IMR-90 (cell line): ENCODE measurements around the gene CST9L. TPM values are rescaled to one million over a fixed set of nuclear protein-coding genes. Genes with fewer than 3 reads are reported as not detected.

Experiments used
- ATAC-seq: fragments of 200-7000 bp; cut with Tn5 transposase; 2 replicates; pipeline ENCODE4 v1.9.1; 2020; ENCODE audit warnings: low read depth, mild to moderate bottlenecking, moderate library complexity
- BruUV-seq: library from RNA; stranded (reverse); fragments of 400-500 nt; replicated peaks from 2 replicates; lab custom pipeline; 2021; lab: Mats Ljungman, UMichigan
- CTCF ChIA-PET: fragments of 300-600 bp; formaldehyde crosslinking; extraction: SDS; loops from one replicate; lab custom pipeline; 2021; ENCODE audit warnings: antibody characterized with exemption; lab: Yijun Ruan, JAX
- POLR2A ChIA-PET: fragments of 300-600 bp; sonication (Branson Sonifier 250); formaldehyde crosslinking; loops from one replicate; lab custom pipeline; 2022; ENCODE audit warnings: antibody characterized with exemption; ENCODE audit not compliant: unreplicated experiment; lab: Charles Lee
- DNase-seq: peaks from one replicate; pipeline ENCODE4 v3.0.0; 2013
- H2AFZ ChIP-seq: replicated peaks from 2 replicates; pipeline ENCODE3; 2013; ENCODE audit warnings: low read length, mild to moderate bottlenecking; ENCODE audit not compliant: poor library complexity
- H2AK5ac ChIP-seq: 2 replicates; pipeline ENCODE4 v1.6.1; 2013; ENCODE audit warnings: low read depth, low read length, inconsistent platforms
- H2AK9ac ChIP-seq: replicated peaks from 2 replicates; pipeline ENCODE3; 2013; ENCODE audit warnings: mild to moderate bottlenecking, low read depth, low read length, moderate library complexity; ENCODE audit not compliant: poor library complexity
- H2BK120ac ChIP-seq: 2 replicates; pipeline ENCODE4 v1.6.1; 2013; ENCODE audit warnings: low read depth, low read length, inconsistent platforms
- H2BK15ac ChIP-seq: 3 replicates; pipeline ENCODE4 v1.6.1; 2013; ENCODE audit warnings: low read depth, low read length, inconsistent platforms
- H2BK20ac ChIP-seq: 2 replicates; pipeline ENCODE4 v1.6.1; 2013; ENCODE audit warnings: low read depth, mild to moderate bottlenecking, inconsistent platforms, low read length, moderate library complexity
- H2BK5ac ChIP-seq: 2 replicates; pipeline ENCODE4 v1.6.1; 2013; ENCODE audit warnings: mild to moderate bottlenecking, low read depth, low read length, inconsistent platforms; ENCODE audit not compliant: poor library complexity, severe bottlenecking
- H3K14ac ChIP-seq: replicated peaks from 2 replicates; pipeline ENCODE4 v1.6.1; 2013; ENCODE audit warnings: low read depth, low read length, inconsistent platforms
- H3K18ac ChIP-seq: 2 replicates; pipeline ENCODE4 v1.6.1; 2013; ENCODE audit warnings: low read depth, low read length, control low read depth
- H3K23ac ChIP-seq: 2 replicates; pipeline ENCODE4 v1.6.1; 2013; ENCODE audit warnings: low read depth, low read length, inconsistent platforms
- H3K27ac ChIP-seq: 2 replicates; pipeline ENCODE4 v1.5.1; 2013; ENCODE audit warnings: mild to moderate bottlenecking, control low read depth, low read length; ENCODE audit not compliant: insufficient read depth
- H3K27me3 ChIP-seq: 2 replicates; pipeline ENCODE4 v1.6.1; 2013; ENCODE audit warnings: low read length; ENCODE audit not compliant: control insufficient read depth, insufficient read depth
- H3K36me3 ChIP-seq: 2 replicates; pipeline ENCODE4 v1.6.1; 2013; ENCODE audit warnings: low read length, mixed read lengths; ENCODE audit not compliant: control insufficient read depth, insufficient read depth
- H3K4ac ChIP-seq: 2 replicates; pipeline ENCODE4 v1.6.1; 2013; ENCODE audit warnings: low read depth, low read length, inconsistent platforms
- H3K4me1 ChIP-seq: 2 replicates; pipeline ENCODE4 v1.6.1; 2013; ENCODE audit warnings: low read length, mixed read lengths; ENCODE audit not compliant: control insufficient read depth, insufficient read depth
- H3K4me2 ChIP-seq: 2 replicates; pipeline ENCODE4 v1.6.1; 2013; ENCODE audit warnings: low read depth, mild to moderate bottlenecking, control low read depth, low read length, moderate library complexity
- H3K4me3 ChIP-seq: 2 replicates; pipeline ENCODE4 v1.5.1; 2013; ENCODE audit warnings: low read depth, mild to moderate bottlenecking, control low read depth, low read length, moderate library complexity; ENCODE audit not compliant: insufficient read depth
- H3K56ac ChIP-seq: 2 replicates; pipeline ENCODE4 v1.6.1; 2013; ENCODE audit warnings: low read length, inconsistent platforms; ENCODE audit not compliant: insufficient read depth; ENCODE audit errors: extremely low read depth
- H3K79me1 ChIP-seq, 2 experiments: 2 replicates each; pipeline ENCODE4 v1.6.1; 2013; ENCODE audit warnings: low read length in 2 of 2, inconsistent platforms in 1 of 2, low read depth in 1 of 2
- H3K9ac ChIP-seq: 2 replicates; pipeline ENCODE4 v1.6.1; 2013; ENCODE audit warnings: low read depth, low read length, control low read depth
- H3K9me1 ChIP-seq: 2 replicates; pipeline ENCODE4 v1.6.1; 2013; ENCODE audit warnings: low read length, inconsistent platforms; ENCODE audit not compliant: insufficient read depth
- H3K9me3 ChIP-seq: 2 replicates; pipeline ENCODE4 v1.6.1; 2013; ENCODE audit warnings: low read length; ENCODE audit not compliant: control insufficient read depth, insufficient read depth
- H4K20me1 ChIP-seq: 2 replicates; pipeline ENCODE4 v1.6.1; 2013; ENCODE audit warnings: low read length, inconsistent platforms; ENCODE audit not compliant: insufficient read depth
- H4K5ac ChIP-seq: 2 replicates; pipeline ENCODE4 v1.6.1; 2013; ENCODE audit warnings: mild to moderate bottlenecking, low read depth, low read length, control low read depth
- H4K8ac ChIP-seq, 2 experiments: 2 replicates each; pipeline ENCODE4 v1.6.1; 2013; ENCODE audit warnings: low read depth in 2 of 2, low read length in 2 of 2, control low read depth in 1 of 2, inconsistent platforms in 1 of 2
- H4K91ac ChIP-seq: 2 replicates; pipeline ENCODE4 v1.6.1; 2013; ENCODE audit warnings: low read depth, low read length, inconsistent platforms; ENCODE audit not compliant: insufficient read depth
- BHLHE40 ChIP-seq: fragments of 150-350 bp; IDR thresholded peaks from 2 replicates; pipeline ENCODE4 v1.6.1; 2016; ENCODE audit warnings: mild to moderate bottlenecking, low read depth, low read length
- CEBPB ChIP-seq: IDR thresholded peaks from 2 replicates; pipeline ENCODE4 v1.6.1; 2012; ENCODE audit warnings: low read depth, low read length, improper control_type of control experiment
- CHD1 ChIP-seq: IDR thresholded peaks from 2 replicates; pipeline ENCODE4 v1.6.1; 2012; ENCODE audit warnings: low read depth, low read length, improper control_type of control experiment
- ELK1 ChIP-seq: fragments of 150-350 bp; IDR thresholded peaks from 2 replicates; pipeline ENCODE4 v1.6.1; 2016; ENCODE audit warnings: low read depth, mild to moderate bottlenecking, low read length, moderate library complexity, borderline replicate concordance
- FOS ChIP-seq: fragments of 150-350 bp; IDR thresholded peaks from 2 replicates; pipeline ENCODE4 v1.6.1; 2016; ENCODE audit warnings: low read depth, low read length
- MAFK ChIP-seq: IDR thresholded peaks from 2 replicates; pipeline ENCODE4 v1.6.1; 2012; ENCODE audit warnings: low read depth, low read length, improper control_type of control experiment
- MAZ ChIP-seq: IDR thresholded peaks from 2 replicates; pipeline ENCODE4 v1.6.1; 2012; ENCODE audit warnings: low read depth, mild to moderate bottlenecking, low read length, improper control_type of control experiment, moderate library complexity, borderline replicate concordance
- MXI1 ChIP-seq: IDR thresholded peaks from 2 replicates; pipeline ENCODE4 v1.6.1; 2012; ENCODE audit warnings: low read depth, mild to moderate bottlenecking, low read length, moderate library complexity, borderline replicate concordance
- NFE2L2 ChIP-seq: fragments of 150-350 bp; IDR thresholded peaks from 2 replicates; pipeline ENCODE4 v1.6.1; 2016; ENCODE audit warnings: low read depth, mild to moderate bottlenecking, low read length
- POLR2A ChIP-seq: IDR thresholded peaks from 2 replicates; pipeline ENCODE4 v1.6.1; 2012; ENCODE audit warnings: mild to moderate bottlenecking, low read depth, low read length
- RAD21 ChIP-seq: IDR thresholded peaks from 2 replicates; pipeline ENCODE4 v1.6.1; 2012; ENCODE audit warnings: low read length, improper control_type of control experiment
- RCOR1 ChIP-seq: IDR thresholded peaks from 2 replicates; pipeline ENCODE4 v1.6.1; 2012; ENCODE audit warnings: mild to moderate bottlenecking, low read length, improper control_type of control experiment; ENCODE audit not compliant: insufficient replicate concordance
- RFX5 ChIP-seq: IDR thresholded peaks from 2 replicates; pipeline ENCODE4 v1.8.0; 2012; ENCODE audit warnings: low read depth, mild to moderate bottlenecking, low read length, moderate library complexity
- SMC3 ChIP-seq: fragments of 150-350 bp; IDR thresholded peaks from 2 replicates; pipeline ENCODE4 v1.6.1; 2016; ENCODE audit warnings: low read depth, mild to moderate bottlenecking, antibody characterized with exemption, low read length, moderate library complexity
- WGBS, 2 experiments: methylation state at CpG; one replicate each; pipeline versions ENCODE4 v1.1.5 to v1.1.7; 2013; ENCODE audit warnings: missing lambda C conversion rate in 2 of 2; ENCODE audit not compliant: insufficient read length in 1 of 2; ENCODE audit errors: extremely low coverage in 2 of 2; 5-methylcytosine and 5-hydroxymethylcytosine counted together
- dilution Hi-C: fragments of 300-500 bp; cut with HindIII; formaldehyde crosslinking; loops from one replicate; pipeline ENCODE4 v1.14.3; 2018; ENCODE audit warnings: low sequenced_read_pairs; ENCODE audit not compliant: unreplicated experiment
- in situ Hi-C: fragments of 300-500 bp; cut with MboI; formaldehyde crosslinking; loops from 3 replicates; pipeline ENCODE4 v1.14.3; 2019; ENCODE audit warnings: low sequenced_read_pairs, inconsistent platforms, mixed read lengths
- intact Hi-C: fragments of 100-400 bp; cut with micrococcal nuclease; formaldehyde crosslinking; loops from 2 replicates; pipeline ENCODE4 v1.10.0; 2022
- polyA plus RNA-seq, 3 experiments: library from polyadenylated mRNA; depleted of rRNA; stranded (reverse); fragments of >200 nt; gene quantifications; 2 replicates each; pipeline ENCODE4 v1.2.3, GENCODE V29; 2012; ENCODE audit warnings: low replicate concordance in 1 of 3
- total RNA-seq: library from RNA; depleted of rRNA; stranded (reverse); fragments of >200 nt; gene quantifications from 2 replicates; pipeline ENCODE4 v1.2.3, GENCODE V29; 2012
- TF ChIP-seq, protein P1 (sequence below): fragments of 150-350 bp; IDR thresholded peaks from 2 replicates; pipeline ENCODE4 v1.6.1; 2017; ENCODE audit warnings: mild to moderate bottlenecking, antibody characterized with exemption, low read length, low read depth
- TF ChIP-seq, protein P2 (sequence below): conservative IDR thresholded peaks from 2 replicates; pipeline ENCODE4 v1.5.1; 2012; ENCODE audit warnings: mild to moderate bottlenecking, low read depth, low read length, improper control_type of control experiment

The CST9L gene
- total and polyA plus RNA-seq, 2 of the 4 experiments (the other 2 are of a cell fraction) = not detected

DNA sequence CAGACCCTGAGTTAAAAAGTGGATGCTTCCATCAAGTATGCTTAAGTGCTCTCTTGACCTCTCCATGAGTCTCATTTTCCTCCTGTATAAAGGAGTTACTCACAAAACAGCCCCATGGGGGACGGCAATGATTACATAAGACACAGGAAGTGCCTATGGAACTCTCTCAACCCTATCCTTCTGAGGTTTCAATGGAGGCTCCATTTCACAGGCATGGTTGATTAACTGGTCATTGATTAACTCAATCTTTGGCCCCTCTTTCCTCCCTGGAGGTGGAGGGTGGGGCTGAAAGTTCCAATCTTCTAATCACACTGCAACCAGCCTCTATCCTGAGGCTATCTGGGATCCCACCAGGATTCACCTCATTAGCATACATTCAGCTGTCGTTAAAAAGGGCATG lies 48.1 kb downstream of the CST9L start:
- ChIA-PET POLR2A (no interaction called here), CTCF (no interaction called here)
- Histone ChIP-seq H3K23ac (no peak overlapping the region), H3K56ac (no peak overlapping the region), H2AFZ (no peak overlapping the region), H3K4ac (no peak overlapping the region), H3K4me3 (no peak overlapping the region), H2AK5ac (no peak overlapping the region), H3K27me3 (no peaks in the 10 kb centered on the region), H2BK120ac (no peak overlapping the region), H3K9ac (no peak overlapping the region), H3K79me1 (no peaks in the 10 kb centered on the region), H2BK5ac (no peak overlapping the region), H3K27ac (no peak overlapping the region), H3K9me1 (no peaks in the 10 kb centered on the region), H3K18ac (no peak overlapping the region), H3K36me3 (no peaks in the 10 kb centered on the region), H4K20me1 (no peaks in the 10 kb centered on the region), H2BK20ac (no peak overlapping the region), H3K9me3 (no peaks in the 10 kb centered on the region; the same call in 1 of the 2 replicates), H2AK9ac (no peak overlapping the region), H4K8ac (no peak overlapping the region), H2BK15ac (no peak overlapping the region), H3K4me2 (no peak overlapping the region), H3K4me1 (no peaks in the 10 kb centered on the region), H4K5ac (no peak overlapping the region), H4K91ac (no peak overlapping the region), H3K14ac (no peak overlapping the region)
- in situ Hi-C loops = no loop called here
- intact Hi-C loops = no loop called here
- no peak for ATAC-seq
- no CpG with 5 or more reads among the region's 2 CpGs for WGBS, 2 experiments
- DNase-seq = no peak
- dilution Hi-C loops = no loop called here
- BruUV-seq = no TSS peak
- TF ChIP-seq BHLHE40 (no peak), SMC3 (no peak), ELK1 (no peak), CEBPB (no peak), MXI1 (no peak), NFE2L2 (no peak), RFX5 (no peak), FOS (no peak), RAD21 (no peak), MAZ (no peak), CHD1 (no peak), RCOR1 (no peak), POLR2A (no peak), MAFK (no peak)
- TF ChIP-seq, protein P1, sequence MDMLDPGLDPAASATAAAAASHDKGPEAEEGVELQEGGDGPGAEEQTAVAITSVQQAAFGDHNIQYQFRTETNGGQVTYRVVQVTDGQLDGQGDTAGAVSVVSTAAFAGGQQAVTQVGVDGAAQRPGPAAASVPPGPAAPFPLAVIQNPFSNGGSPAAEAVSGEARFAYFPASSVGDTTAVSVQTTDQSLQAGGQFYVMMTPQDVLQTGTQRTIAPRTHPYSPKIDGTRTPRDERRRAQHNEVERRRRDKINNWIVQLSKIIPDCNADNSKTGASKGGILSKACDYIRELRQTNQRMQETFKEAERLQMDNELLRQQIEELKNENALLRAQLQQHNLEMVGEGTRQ = no peak
- TF ChIP-seq, protein P2, sequence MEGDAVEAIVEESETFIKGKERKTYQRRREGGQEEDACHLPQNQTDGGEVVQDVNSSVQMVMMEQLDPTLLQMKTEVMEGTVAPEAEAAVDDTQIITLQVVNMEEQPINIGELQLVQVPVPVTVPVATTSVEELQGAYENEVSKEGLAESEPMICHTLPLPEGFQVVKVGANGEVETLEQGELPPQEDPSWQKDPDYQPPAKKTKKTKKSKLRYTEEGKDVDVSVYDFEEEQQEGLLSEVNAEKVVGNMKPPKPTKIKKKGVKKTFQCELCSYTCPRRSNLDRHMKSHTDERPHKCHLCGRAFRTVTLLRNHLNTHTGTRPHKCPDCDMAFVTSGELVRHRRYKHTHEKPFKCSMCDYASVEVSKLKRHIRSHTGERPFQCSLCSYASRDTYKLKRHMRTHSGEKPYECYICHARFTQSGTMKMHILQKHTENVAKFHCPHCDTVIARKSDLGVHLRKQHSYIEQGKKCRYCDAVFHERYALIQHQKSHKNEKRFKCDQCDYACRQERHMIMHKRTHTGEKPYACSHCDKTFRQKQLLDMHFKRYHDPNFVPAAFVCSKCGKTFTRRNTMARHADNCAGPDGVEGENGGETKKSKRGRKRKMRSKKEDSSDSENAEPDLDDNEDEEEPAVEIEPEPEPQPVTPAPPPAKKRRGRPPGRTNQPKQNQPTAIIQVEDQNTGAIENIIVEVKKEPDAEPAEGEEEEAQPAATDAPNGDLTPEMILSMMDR = no peak
